ENCODE results near the gene SLC51B. TPM values are rescaled to one million over a fixed set of nuclear protein-coding genes. Genes with fewer than 3 reads are reported as not detected.

SLC51B gene
- total and polyA plus RNA-seq, 9 of the 15 experiments (the other 6 are each of a cell fraction or from before 2014, with no cell fraction given): not detected

GRCh38 chr15:65083262-65083701, 38.1 kb downstream of the SLC51B start:
- peaks cover 0 to 2% of the 10 kb centered on the region in 2 experiments; a peak in 1 of 5 replicates for H3K4me1 ChIP-seq (replicated peaks in 1 of 2; ENCODE audit: control insufficient read depth in 2 of 2, insufficient read depth in 2 of 2, low read length in 2 of 2)
- intact Hi-C loops (cut with micrococcal nuclease): no loop called here
- DNase-seq (ENCODE audit: extremely low read depth in 1 of 4, low spot score in 3 of 4) (peak in 1 of 4 experiments; percentile 17), FAIRE-seq (peak; percentile 15), ATAC-seq (no peak)
- H3K9me3 ChIP-seq (replicated peaks; ENCODE audit: control insufficient read depth, insufficient read depth, low read depth, low read length): no peaks in the 10 kb centered on the region
- H3K27ac ChIP-seq (ENCODE audit: extremely low read depth, low read depth, low read length): no peak overlapping the region
- H3K79me2 ChIP-seq (ENCODE audit: control insufficient read depth, insufficient read depth, low read length): no peaks in the 10 kb centered on the region
- H3K9ac ChIP-seq (ENCODE audit: insufficient read depth in 1 of 2, low read depth in 2 of 2, low read length in 2 of 2): no peak overlapping the region
- H3K36me3 ChIP-seq (ENCODE audit: control insufficient read depth, insufficient read depth, low read length): no peaks in the 10 kb centered on the region
- CTCF ChIA-PET (ENCODE audit: low intra/inter-chr PET ratio): interaction anchor here (1.1 to 1.7 kb wide), 2 partner anchors 30 to 352 kb away, joined by 5 to 6 read pairs; no protein-coding TSS in a partner anchor
- H3K4me2 ChIP-seq (ENCODE audit: insufficient read depth, low read length): no peak overlapping the region
- in situ Hi-C loops (cut with MboI): no loop called here
- H3K9me1 ChIP-seq (ENCODE audit: control insufficient read depth, insufficient read depth, low read length): no peaks in the 10 kb centered on the region
- peaks cover 8% of the 10 kb centered on the region for H4K20me1 ChIP-seq (replicated peaks; ENCODE audit: control insufficient read depth, insufficient read depth, low read length)
- POLR2A ChIA-PET: interaction anchor here (0.6 to 2.6 kb wide), 3 partner anchors 14 to 1663 kb away, joined by 3 to 7 read pairs (median 4); partner anchors contain the start of gene RNU5B-1
- BruUV-seq (replicated peaks): no TSS peak
- no peak overlapping the region for H3K4me3 ChIP-seq
- TF ChIP-seq CEBPB (tag; IDR thresholded peaks at IDR 0.05): no peak
- TF ChIP-seq RAD21 (CRISPR knock-in tag; conservative IDR thresholded peaks at IDR 0.05 in 1 of 2, IDR thresholded peaks at IDR 0.05 in 1 of 2): peak; percentile 46 to 67
- TF ChIP-seq ZZZ3 (IDR thresholded peaks at IDR 0.05): no peak
- peak; percentile 56; the same call in 1 of the 2 replicates for TF ChIP-seq REST (IDR thresholded peaks at IDR 0.05; ENCODE audit: borderline replicate concordance)
- TF ChIP-seq REST (CRISPR knock-in tag; IDR thresholded peaks at IDR 0.05; ENCODE audit: low read depth): no peak
- TF ChIP-seq ZNF780A (CRISPR knock-in tag; IDR thresholded peaks at IDR 0.05): no peak
- 0 out of 2 replicates have a peak, but pooled peaks have one; percentile 34 for TF ChIP-seq SMC3 (conservative IDR thresholded peaks at IDR 0.05; ENCODE audit: insufficient read depth, low read depth, low read length)
- peak; percentile 31 to 59 (median 32); a peak in 5 of 6 replicates for TF ChIP-seq CTCF (IDR thresholded peaks at IDR 0.05 in 2 of 3, conservative IDR thresholded peaks at IDR 0.05 in 1 of 3; ENCODE audit: insufficient read depth in 2 of 3, low read depth in 1 of 3, low read length in 3 of 3)
- 3% methylated on average over 7 of the region's 7 CpGs for WGBS (ENCODE audit: insufficient coverage, low coverage, missing lambda C conversion rate)
- H3K27me3 ChIP-seq (ENCODE audit: control insufficient read depth in 2 of 2, insufficient read depth in 2 of 2, low read length in 2 of 2): peaks cover 31 to 66% of the 10 kb centered on the region in 2 experiments
- no peak overlapping the region for H2AFZ ChIP-seq (ENCODE audit: low read depth, low read length)
